Ishikawa (cell line): ENCODE results near the gene PLAAT3.

Experiments
- CEBPB ChIP-seq: IDR thresholded peaks from 2 replicates; pipeline ENCODE4 v1.6.1; 2012
- EP300 ChIP-seq: IDR thresholded peaks from 2 replicates; pipeline ENCODE4 v1.6.1; 2012; ENCODE audit warnings: borderline replicate concordance
- FOXM1 ChIP-seq: IDR thresholded peaks from 2 replicates; pipeline ENCODE4 v1.6.1; 2012; ENCODE audit warnings: low read depth, borderline replicate concordance
- MAX ChIP-seq: IDR thresholded peaks from 2 replicates; pipeline ENCODE4 v1.6.1; 2012
- REST ChIP-seq: IDR thresholded peaks from 2 replicates; pipeline ENCODE4 v1.6.1; 2012; ENCODE audit warnings: low read depth, mild to moderate bottlenecking
- TAF1 ChIP-seq: IDR thresholded peaks from 2 replicates; pipeline ENCODE4 v1.6.1; 2012; ENCODE audit warnings: low read depth, mild to moderate bottlenecking
- TCF12 ChIP-seq: IDR thresholded peaks from 2 replicates; pipeline ENCODE4 v1.6.1; 2012; ENCODE audit warnings: low read depth

- TF ChIP-seq TCF12 (no peak), CEBPB (no peak), EP300 (no peak), MAX (no peak), REST (no peak), TAF1 (no peak), FOXM1 (no peak)
Observed at GRCh38 chr11:63557570-63557969, 56.7 kb downstream of the PLAAT3 start.
